ENCODE measurements around the gene RELB. TPM values are rescaled to one million over a fixed set of nuclear protein-coding genes. Genes with fewer than 3 reads are reported as not detected.
A peak's percentile ranks its signal among the peaks of the same experiment; 100 is the strongest.

Gene RELB
- total RNA-seq, 1 donor from 2014 or later = 72.7 TPM

GRCh38 chr19:45076851-45077730 is 75.8 kb downstream of the RELB start:
- peaks cover 28% of the 10 kb centered on the region for H3K4me1 Mint-ChIP-seq
- intact Hi-C loops (cut with micrococcal nuclease) = loop anchor here (5.0 kb wide), 2 partner anchors 75 to 1310 kb away; partner anchors contain the start of gene RELB
- peak overlapping the region; percentile 86 for H3K4me3 Mint-ChIP-seq
- peak overlapping the region; percentile 59 for H3K27ac Mint-ChIP-seq
- H3K9me3 Mint-ChIP-seq = no peaks in the 10 kb centered on the region
- no peaks in the 10 kb centered on the region for H3K27me3 Mint-ChIP-seq
- H3K36me3 Mint-ChIP-seq (ENCODE audit: low read depth) = peaks cover 13% of the 10 kb centered on the region
- DNase-seq = no peak

GRCh38 chr19:45078390-45079062 is 77.3 kb downstream of the RELB start:
- Mint-ChIP-seq H3K4me1 (peaks cover 31% of the 10 kb centered on the region), H3K9me3 (no peaks in the 10 kb centered on the region), H3K4me3 (peak overlapping the region; percentile 100), H3K27me3 (no peaks in the 10 kb centered on the region), H3K36me3 (ENCODE audit: low read depth) (peaks cover 19% of the 10 kb centered on the region), H3K27ac (peak overlapping the region; percentile 94)
- no peak for DNase-seq
- intact Hi-C loops (cut with micrococcal nuclease) = loop anchor here (1.0 to 5.0 kb wide), 6 partner anchors 13 to 1311 kb away; partner anchors contain the start of genes BLOC1S3, CLASRP, RELB and TRAPPC6A

- peaks cover 19% of the 10 kb centered on the region for H3K36me3 Mint-ChIP-seq (ENCODE audit: low read depth)
- H3K27ac Mint-ChIP-seq = peak within 1 kb of the TSS; percentile 94
- intact Hi-C loops (cut with micrococcal nuclease) = loop anchor here (1.0 to 5.0 kb wide), 6 partner anchors 12 to 1312 kb away; partner anchors contain the start of genes BLOC1S3, CLASRP, RELB and TRAPPC6A
- peak; percentile 95 for DNase-seq
- no peaks in the 10 kb centered on the region for H3K9me3 Mint-ChIP-seq
- peaks cover 31% of the 10 kb centered on the region for H3K4me1 Mint-ChIP-seq
- peak within 1 kb of the TSS; percentile 100 for H3K4me3 Mint-ChIP-seq
- no peaks in the 10 kb centered on the region for H3K27me3 Mint-ChIP-seq
Measured at GRCh38 chr19:45079063-45079910, 78.0 kb downstream of the RELB start, which contains the start of gene GEMIN7. TSS of gene GEMIN7 (plus strand) at chr19:45079260. CDS start at chr19:45090115, 10,855 bp downstream.

GRCh38 chr19:45079911-45080370 is 78.7 kb downstream of the RELB start:
- DNase-seq = peak; percentile 67
- no peaks in the 10 kb centered on the region for H3K9me3 Mint-ChIP-seq
- H3K27me3 Mint-ChIP-seq = no peaks in the 10 kb centered on the region
- H3K4me1 Mint-ChIP-seq = peaks cover 31% of the 10 kb centered on the region
- intact Hi-C loops (cut with micrococcal nuclease) = loop anchor here (1.0 to 5.0 kb wide), 6 partner anchors 11 to 1313 kb away; partner anchors contain the start of genes BLOC1S3, CLASRP, RELB and TRAPPC6A
- peak overlapping the region; percentile 100 for H3K4me3 Mint-ChIP-seq
- peaks cover 19% of the 10 kb centered on the region for H3K36me3 Mint-ChIP-seq (ENCODE audit: low read depth)
- peak overlapping the region; percentile 94 for H3K27ac Mint-ChIP-seq

GRCh38 chr19:45082170-45082569 is 80.9 kb downstream of the RELB start:
- Mint-ChIP-seq H3K36me3 (ENCODE audit: low read depth) (peaks cover 30% of the 10 kb centered on the region), H3K4me3 (peak overlapping the region; percentile 9), H3K9me3 (no peaks in the 10 kb centered on the region), H3K27ac (no peak overlapping the region), H3K4me1 (peaks cover 29% of the 10 kb centered on the region), H3K27me3 (no peaks in the 10 kb centered on the region)
- no peak for DNase-seq
- intact Hi-C loops (cut with micrococcal nuclease) = no loop called here

GRCh38 chr19:45086480-45086879 is 85.2 kb downstream of the RELB start:
- peaks cover 47% of the 10 kb centered on the region for H3K36me3 Mint-ChIP-seq (ENCODE audit: low read depth)
- no peaks in the 10 kb centered on the region for H3K27me3 Mint-ChIP-seq
- no peak for DNase-seq
- intact Hi-C loops (cut with micrococcal nuclease) = no loop called here
- H3K4me1 Mint-ChIP-seq = peaks cover 27% of the 10 kb centered on the region
- H3K9me3 Mint-ChIP-seq = peaks cover 3% of the 10 kb centered on the region
- peak overlapping the region; percentile 14 for H3K27ac Mint-ChIP-seq
- H3K4me3 Mint-ChIP-seq = no peak overlapping the region

GRCh38 chr19:45087531-45087930 is 86.3 kb downstream of the RELB start:
- Mint-ChIP-seq H3K36me3 (ENCODE audit: low read depth) (peaks cover 39% of the 10 kb centered on the region), H3K4me1 (peaks cover 25% of the 10 kb centered on the region), H3K4me3 (peak overlapping the region; percentile 65), H3K27me3 (no peaks in the 10 kb centered on the region), H3K27ac (peak overlapping the region; percentile 89), H3K9me3 (peaks cover 4% of the 10 kb centered on the region)
- intact Hi-C loops (cut with micrococcal nuclease) = no loop called here
- peak; percentile 87 for DNase-seq

Other genes with a start within 250 kb of the RELB start
- not detected in 2 replicates for gene CBLC, start 223.6 kb upstream of the RELB start, total RNA-seq
- gene BCAM, start 192.4 kb upstream of the RELB start, total RNA-seq = not detected in 2 replicates
- gene NECTIN2, start 155.2 kb upstream of the RELB start, total RNA-seq = 0.19 and 0.44 TPM in 2 replicates
- gene TOMM40, start 110.2 kb upstream of the RELB start, total RNA-seq = 208 and 213 TPM in 2 replicates
- gene APOE, start 95.7 kb upstream of the RELB start, total RNA-seq = 0.83 and 1.1 TPM in 2 replicates
- 1.8 and 2.1 TPM in 2 replicates for gene APOC1, start 86.9 kb upstream of the RELB start, total RNA-seq
- gene APOC4, start 59.2 kb upstream of the RELB start, total RNA-seq = not detected in 2 replicates
- gene APOC2, start 55.4 kb upstream of the RELB start, total RNA-seq = not detected in 2 replicates
- 71.7 and 76.6 TPM in 2 replicates for gene CLPTM1, start 46.1 kb upstream of the RELB start, total RNA-seq
- gene CLASRP, start 37.6 kb downstream of the RELB start, total RNA-seq = 107 and 111 TPM in 2 replicates
- 4.7 and 5.3 TPM in 2 replicates for gene ZNF296, start 75.0 kb downstream of the RELB start, total RNA-seq
- 51.5 and 54.3 TPM in 2 replicates for gene GEMIN7, start 77.8 kb downstream of the RELB start, total RNA-seq
- gene PPP1R37, start 91.7 kb downstream of the RELB start, total RNA-seq = 20.3 and 21.8 TPM in 2 replicates
- gene NKPD1, start 159.5 kb downstream of the RELB start, total RNA-seq = 0.16 and 0.28 TPM in 2 replicates
- gene TRAPPC6A, start 176.8 kb downstream of the RELB start, total RNA-seq = 24.7 and 28.5 TPM in 2 replicates
- 10.1 and 12.2 TPM in 2 replicates for gene BLOC1S3, start 177.3 kb downstream of the RELB start, total RNA-seq
- gene EXOC3L2, start 243.9 kb downstream of the RELB start, total RNA-seq = not detected in 2 replicates
- 26.1 and 29.0 TPM in 2 replicates for gene MARK4, start 249.8 kb downstream of the RELB start, total RNA-seq

Measured in activated CD4-positive, alpha-beta T cell treated with anti-CD3 and anti-CD28 coated beads, Interleukin-2, amount 10 ng/mL, durations not matched to agents 24 days and 14 days (primary cell).